ENCODE results near the gene TBC1D22A. TPM values are rescaled to one million over a fixed set of nuclear protein-coding genes. Genes with fewer than 3 reads are reported as not detected.

Gene TBC1D22A
- total and polyA plus RNA-seq, 9 of the 15 experiments (the other 6 are each of a cell fraction or from before 2014, with no cell fraction given): 0.20 to 11.5 (median 5.2) TPM

DNA sequence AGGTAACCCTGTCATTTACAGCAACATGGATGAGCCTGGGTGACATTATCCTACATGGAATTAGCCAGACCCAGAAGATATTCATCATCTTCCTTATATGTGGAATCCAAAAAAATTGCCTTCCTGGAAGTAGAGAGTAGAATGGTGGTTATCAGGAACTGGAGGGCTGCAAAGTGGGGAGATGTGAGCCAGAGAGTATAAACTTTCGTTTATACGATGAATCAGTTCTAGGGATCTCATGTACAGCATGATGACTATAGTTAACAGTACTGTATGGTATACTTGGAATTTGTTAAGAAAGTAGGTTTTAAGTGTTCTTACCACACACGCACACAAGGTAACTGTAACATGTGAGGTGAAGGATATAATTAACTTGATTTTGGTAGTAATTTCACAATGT is 79.1 kb downstream of the TBC1D22A start:
- H3K9me3 ChIP-seq (replicated peaks; ENCODE audit: control insufficient read depth, insufficient read depth, low read depth, low read length): no peaks in the 10 kb centered on the region
- no peak for FAIRE-seq
- no peak overlapping the region for H3K9ac ChIP-seq (ENCODE audit: insufficient read depth in 1 of 2, low read depth in 2 of 2, low read length in 2 of 2)
- H4K20me1 ChIP-seq (replicated peaks; ENCODE audit: control insufficient read depth, insufficient read depth, low read length): 0 out of 2 replicates have a peak, but pooled peaks cover 4% of the 10 kb centered on the region
- POLR2A ChIA-PET: no interaction called here
- H3K27me3 ChIP-seq (ENCODE audit: control insufficient read depth in 2 of 2, insufficient read depth in 2 of 2, low read length in 2 of 2): no peaks in the 10 kb centered on the region
- TF ChIP-seq SMARCB1 (IDR thresholded peaks at IDR 0.05; ENCODE audit: insufficient read length, low read depth) (no peak), SMAD1 (IDR thresholded peaks at IDR 0.05; ENCODE audit: low read depth, low read length, partially characterized antibody) (no peak), BRD4 (IDR thresholded peaks at IDR 0.05) (no peak), THRAP3 (IDR thresholded peaks at IDR 0.05; ENCODE audit: borderline replicate concordance) (no peak), FOXK1 (CRISPR knock-in tag; IDR thresholded peaks at IDR 0.05; ENCODE audit: borderline replicate concordance) (no peak)
- TF ChIP-seq, protein P1, sequence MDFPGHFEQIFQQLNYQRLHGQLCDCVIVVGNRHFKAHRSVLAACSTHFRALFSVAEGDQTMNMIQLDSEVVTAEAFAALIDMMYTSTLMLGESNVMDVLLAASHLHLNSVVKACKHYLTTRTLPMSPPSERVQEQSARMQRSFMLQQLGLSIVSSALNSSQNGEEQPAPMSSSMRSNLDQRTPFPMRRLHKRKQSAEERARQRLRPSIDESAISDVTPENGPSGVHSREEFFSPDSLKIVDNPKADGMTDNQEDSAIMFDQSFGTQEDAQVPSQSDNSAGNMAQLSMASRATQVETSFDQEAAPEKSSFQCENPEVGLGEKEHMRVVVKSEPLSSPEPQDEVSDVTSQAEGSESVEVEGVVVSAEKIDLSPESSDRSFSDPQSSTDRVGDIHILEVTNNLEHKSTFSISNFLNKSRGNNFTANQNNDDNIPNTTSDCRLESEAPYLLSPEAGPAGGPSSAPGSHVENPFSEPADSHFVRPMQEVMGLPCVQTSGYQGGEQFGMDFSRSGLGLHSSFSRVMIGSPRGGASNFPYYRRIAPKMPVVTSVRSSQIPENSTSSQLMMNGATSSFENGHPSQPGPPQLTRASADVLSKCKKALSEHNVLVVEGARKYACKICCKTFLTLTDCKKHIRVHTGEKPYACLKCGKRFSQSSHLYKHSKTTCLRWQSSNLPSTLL (IDR thresholded peaks at IDR 0.05): no peak
- intact Hi-C loops (cut with micrococcal nuclease): no loop called here
- H2AFZ ChIP-seq (ENCODE audit: low read depth, low read length): no peak overlapping the region
- no peaks in the 10 kb centered on the region for H3K79me2 ChIP-seq (ENCODE audit: control insufficient read depth, insufficient read depth, low read length)
- no peak overlapping the region for H3K27ac ChIP-seq (ENCODE audit: extremely low read depth, low read depth, low read length)
- DNase-seq (ENCODE audit: extremely low read depth in 1 of 4, low spot score in 3 of 4): no peak
- no peak overlapping the region for H3K4me3 ChIP-seq
- H3K36me3 ChIP-seq (ENCODE audit: control insufficient read depth, insufficient read depth, low read length): no peaks in the 10 kb centered on the region
- CTCF ChIA-PET (ENCODE audit: low intra/inter-chr PET ratio): no interaction called here
- no peak for ATAC-seq
- in situ Hi-C loops (cut with MboI): no loop called here
- no peak overlapping the region for H3K4me2 ChIP-seq (ENCODE audit: insufficient read depth, low read length)
- no peaks in the 10 kb centered on the region for H3K9me1 ChIP-seq (ENCODE audit: control insufficient read depth, insufficient read depth, low read length)
- H3K4me1 ChIP-seq (replicated peaks in 1 of 2; ENCODE audit: control insufficient read depth in 2 of 2, insufficient read depth in 2 of 2, low read length in 2 of 2): no peaks in the 10 kb centered on the region
- WGBS (ENCODE audit: insufficient coverage, low coverage, missing lambda C conversion rate): 39% methylated on average over 3 of the region's 3 CpGs
- BruUV-seq (replicated peaks): no TSS peak

Measured in K562 (cell line).